Placental epithelial cell (primary cell): Measurements from ENCODE around the gene STK32A. TPM values are rescaled to one million over a fixed set of nuclear protein-coding genes. Genes with fewer than 3 reads are reported as not detected.

Source experiments
- small RNA-seq: library from RNA; depleted of rRNA; stranded (forward); fragments of <200 nt; gene quantifications from one replicate; pipeline ENCODE3, GENCODE V24; 2012
- total RNA-seq: library from RNA; depleted of rRNA; stranded (reverse); fragments of >200 nt; gene quantifications from 2 replicates; pipeline ENCODE4 v1.2.3, GENCODE V29; 2012

The STK32A gene
- total RNA-seq: 18.5 and 44.4 TPM in 2 replicates

GRCh38 chr5:147234825-147235635 is at the start of gene STK32A:
Gene STK32A (plus strand): TSS chr5:147235026. CDS start chr5:147239635, 4,609 bp downstream.

Small RNA genes lying within 50 kb of the gene (small RNA-seq; reads per million reads assigned to genes)
- not detected for gene AC011373.1
